ENCODE measurements around the gene NRIP3.

- TF ChIP-seq CTCF (IDR thresholded peaks at IDR 0.05; ENCODE audit: borderline replicate concordance, extremely low read depth, low read length, poor library complexity, severe bottlenecking) (no peak), EZH2 (IDR thresholded peaks at IDR 0.05; ENCODE audit: borderline replicate concordance, low read depth, low read length, severe bottlenecking) (no peak)
These were observed 71.1 kb downstream of the NRIP3 start, which contains the start of gene C11orf16 for GRCh38 chr11:8932564-8933180.
